MV-4-11 (cell line): ENCODE measurements around the gene NAV2.

Source experiments
- DNase-seq: peaks from one replicate; lab custom pipeline; 2025; lab: John Stamatoyannopoulos, UW

Gene NAV2

GRCh38 chr11:19718951-19719350 lies 6.3 kb downstream of the NAV2 start:
- DNase-seq = no peak

- DNase-seq = no peak
Observed at GRCh38 chr11:19719960-19720359, 7.3 kb downstream of the NAV2 start.

GRCh38 chr11:19721176-19721575 lies 8.5 kb downstream of the NAV2 start:
- DNase-seq = no peak

- DNase-seq = no peak
Observed at GRCh38 chr11:19722702-19723101, 10.1 kb downstream of the NAV2 start.

- no peak for DNase-seq
Observed at GRCh38 chr11:19723572-19724342, 11.1 kb downstream of the NAV2 start.

- no peak for DNase-seq
Observed at GRCh38 chr11:19724765-19725164, 12.1 kb downstream of the NAV2 start.

GRCh38 chr11:19725379-19726079 lies 12.9 kb downstream of the NAV2 start:
- DNase-seq = no peak

- no peak for DNase-seq
Observed at GRCh38 chr11:19727246-19727645, 14.6 kb downstream of the NAV2 start.

- DNase-seq = peak; percentile 28
Observed at GRCh38 chr11:19728436-19728835, 15.8 kb downstream of the NAV2 start.

- no peak for DNase-seq
Observed at GRCh38 chr11:19729141-19729540, 16.5 kb downstream of the NAV2 start.

- DNase-seq = no peak
Observed at GRCh38 chr11:19730373-19730772, 17.7 kb downstream of the NAV2 start.

- DNase-seq = no peak
Observed at GRCh38 chr11:19734171-19734570, 21.5 kb downstream of the NAV2 start.

GRCh38 chr11:19735157-19735908 lies 22.7 kb downstream of the NAV2 start:
- DNase-seq = no peak

GRCh38 chr11:19735909-19736498 lies 23.4 kb downstream of the NAV2 start:
- DNase-seq = no peak

GRCh38 chr11:19736831-19737230 lies 24.2 kb downstream of the NAV2 start:
- DNase-seq = no peak

GRCh38 chr11:19737575-19737974 lies 24.9 kb downstream of the NAV2 start:
- no peak for DNase-seq

GRCh38 chr11:19738124-19738523 lies 25.5 kb downstream of the NAV2 start:
- no peak for DNase-seq

- no peak for DNase-seq
Observed at GRCh38 chr11:19739872-19740271, 27.2 kb downstream of the NAV2 start.

- no peak for DNase-seq
Observed at GRCh38 chr11:19740586-19740985, 27.9 kb downstream of the NAV2 start.

GRCh38 chr11:19742588-19743292 lies 30.1 kb downstream of the NAV2 start:
- peak; percentile 41 for DNase-seq

- no peak for DNase-seq
Observed at GRCh38 chr11:19743622-19744021, 31.0 kb downstream of the NAV2 start.

GRCh38 chr11:19744130-19744529 lies 31.5 kb downstream of the NAV2 start:
- no peak for DNase-seq
